K562 (cell line): ENCODE results near the gene C11orf98. TPM values are rescaled to one million over a fixed set of nuclear protein-coding genes. Genes with fewer than 3 reads are reported as not detected.
A peak's percentile ranks its signal among the peaks of the same experiment; 100 is the strongest.

Source experiments
- ATAC-seq: fragments of 200-7000 bp; cut with Tn5 transposase; 3 replicates; pipeline ENCODE4 v1.9.1; 2020; ENCODE audit warnings: moderate library complexity
- BruUV-seq: library from RNA; stranded (reverse); fragments of 400-500 nt; replicated peaks from 2 replicates; lab custom pipeline; 2021; lab: Mats Ljungman, UMichigan
- CTCF ChIA-PET: fragments of 300-600 bp; formaldehyde crosslinking; extraction: SDS; loops from one replicate; lab custom pipeline; 2021; ENCODE audit warnings: low intra/inter-chr PET ratio; lab: Yijun Ruan, JAX
- POLR2A ChIA-PET: fragments of 300-600, 350-650 bp; sonication (Branson Sonifier 250); formaldehyde crosslinking; extraction: SDS; loops from one replicate; lab custom pipeline; 2021; ENCODE audit warnings: antibody characterized with exemption, inconsistent platforms; lab: Yijun Ruan, JAX
- DNase-seq, 4 experiments: peaks; one replicate each; pipeline versions ENCODE4 v3.0.0 to v3.0.0-alpha.2; 2011 to 2018; ENCODE audit warnings: low spot score in 3 of 4, mixed read lengths in 3 of 4; ENCODE audit errors: extremely low read depth in 1 of 4
- FAIRE-seq: peaks from 2 replicates; lab custom pipeline; 2011; peaks lifted over from hg19 to GRCh38; lab: Jason Lieb, UNC
- H2AFZ ChIP-seq: 2 replicates; pipeline ENCODE4 v1.6.0; 2011; ENCODE audit warnings: low read depth, low read length, control low read depth, inconsistent platforms
- H3K27ac ChIP-seq: fragments of 200-600 bp; 3 replicates; pipeline ENCODE4 v1.8.0; 2011; ENCODE audit warnings: low read depth, mild to moderate bottlenecking, control low read depth, inconsistent platforms, low read length, moderate library complexity, mixed read lengths; ENCODE audit errors: extremely low read depth
- H3K27me3 ChIP-seq, 2 experiments: fragments of 300-600 bp in 1 of 2; 2 replicates in 1 of 2; 3 replicates in 1 of 2; pipeline versions ENCODE4 v1.6.0 to v1.8.0; 2011; ENCODE audit warnings: inconsistent platforms in 2 of 2, low read length in 2 of 2, mild to moderate bottlenecking in 1 of 2, mixed read lengths in 1 of 2, moderate library complexity in 1 of 2; ENCODE audit not compliant: control insufficient read depth in 2 of 2, insufficient read depth in 2 of 2
- H3K36me3 ChIP-seq: fragments of 300-600 bp; 3 replicates; pipeline ENCODE4 v1.8.0; 2011; ENCODE audit warnings: mild to moderate bottlenecking, low read length, inconsistent platforms; ENCODE audit not compliant: control insufficient read depth, insufficient read depth
- H3K4me1 ChIP-seq, 2 experiments: fragments of 200-600 bp in 1 of 2; replicated peaks in 1 of 2; 2 replicates in 1 of 2; 3 replicates in 1 of 2; pipeline versions ENCODE4 v1.5.1 to v1.8.0; 2011; ENCODE audit warnings: inconsistent platforms in 2 of 2, low read length in 2 of 2, mild to moderate bottlenecking in 1 of 2, mixed read lengths in 1 of 2, moderate library complexity in 1 of 2; ENCODE audit not compliant: control insufficient read depth in 2 of 2, insufficient read depth in 2 of 2
- H3K4me2 ChIP-seq: 2 replicates; pipeline ENCODE4 v1.6.1; 2011; ENCODE audit warnings: low read length, control low read depth, inconsistent platforms, mixed read lengths; ENCODE audit not compliant: insufficient read depth
- H3K4me3 ChIP-seq: fragments of 200-600 bp; sonication (generic), shearing (Covaris generic); 2 replicates; pipeline ENCODE4 v1.5.1; 2016; ENCODE audit warnings: control low read depth, inconsistent platforms
- H3K79me2 ChIP-seq: fragments of 200-600 bp; 3 replicates; pipeline ENCODE4 v1.8.0; 2011; ENCODE audit warnings: low read length, inconsistent platforms; ENCODE audit not compliant: control insufficient read depth, insufficient read depth
- H3K9ac ChIP-seq, 2 experiments: 2 replicates each; pipeline versions ENCODE4 v1.6.0 to v1.6.1; 2011; ENCODE audit warnings: low read depth in 2 of 2, low read length in 2 of 2, control low read depth in 1 of 2, inconsistent platforms in 1 of 2, mild to moderate bottlenecking in 1 of 2, mixed read lengths in 1 of 2; ENCODE audit not compliant: insufficient read depth in 1 of 2
- H3K9me1 ChIP-seq: one replicate; pipeline ENCODE4 v1.6.0; 2011; ENCODE audit warnings: inconsistent platforms, mild to moderate bottlenecking, low read length, moderate library complexity; ENCODE audit not compliant: control insufficient read depth, insufficient read depth
- H3K9me3 ChIP-seq: replicated peaks from 2 replicates; pipeline ENCODE4 v1.5.1; 2011; ENCODE audit warnings: low read depth, low read length, inconsistent platforms; ENCODE audit not compliant: control insufficient read depth, insufficient read depth
- H4K20me1 ChIP-seq: replicated peaks from 2 replicates; pipeline ENCODE4 v1.6.1; 2011; ENCODE audit warnings: low read length, inconsistent platforms, mixed read lengths; ENCODE audit not compliant: control insufficient read depth, insufficient read depth
- ATF3 ChIP-seq, 2 experiments: fragments of 450-650 bp in 1 of 2; sonication (generic) in 1 of 2; formaldehyde crosslinking in 1 of 2; IDR thresholded peaks in 1 of 2; conservative IDR thresholded peaks in 1 of 2; 2 replicates each; pipeline versions ENCODE4 v1.6.1 to v1.8.1; 2016 to 2023; ENCODE audit warnings: mild to moderate bottlenecking in 2 of 2, moderate library complexity in 2 of 2, inconsistent platforms in 1 of 2, missing genetic modification reagents in 1 of 2
- CREM ChIP-seq: IDR thresholded peaks from 2 replicates; pipeline ENCODE4 v1.6.1; 2014; ENCODE audit warnings: antibody characterized with exemption, low read depth
- CTCF ChIP-seq, 3 experiments: IDR thresholded peaks in 2 of 3; conservative IDR thresholded peaks in 1 of 3; 2 replicates each; pipeline ENCODE4 v1.5.1; 2011 to 2012; ENCODE audit warnings: low read length in 3 of 3, mild to moderate bottlenecking in 3 of 3, control low read depth in 2 of 3, improper control_type of control experiment in 1 of 3, inconsistent platforms in 1 of 3, low read depth in 1 of 3, mixed read lengths in 1 of 3, moderate library complexity in 1 of 3; ENCODE audit not compliant: insufficient read depth in 2 of 3
- ETV5 ChIP-seq: sonication (generic); formaldehyde crosslinking; IDR thresholded peaks from 2 replicates; pipeline ENCODE4 v1.4.0; 2020; ENCODE audit warnings: low read depth, mild to moderate bottlenecking, missing genetic modification reagents
- HMBOX1 ChIP-seq: sonication (generic); IDR thresholded peaks from 2 replicates; pipeline ENCODE4 v1.6.1; 2016
- IRF1 ChIP-seq: sonication (generic); formaldehyde crosslinking; IDR thresholded peaks from 2 replicates; pipeline ENCODE4 v1.8.0; 2022; ENCODE audit warnings: missing genetic modification reagents, mild to moderate bottlenecking, borderline replicate concordance
- JUN ChIP-seq, 2 experiments: sonication (generic) in 1 of 2; formaldehyde crosslinking in 1 of 2; IDR thresholded peaks; 2 replicates each; pipeline versions ENCODE4 v1.6.1 to v1.8.0; 2012 to 2022; ENCODE audit warnings: borderline replicate concordance in 2 of 2, mild to moderate bottlenecking in 2 of 2, improper control_type of control experiment in 1 of 2, low read depth in 1 of 2, low read length in 1 of 2, missing genetic modification reagents in 1 of 2
- JUND ChIP-seq, 2 experiments: IDR thresholded peaks; 2 replicates in 1 of 2; 3 replicates in 1 of 2; pipeline ENCODE4 v1.6.1; 2011; ENCODE audit warnings: borderline replicate concordance in 2 of 2, low read depth in 2 of 2, low read length in 2 of 2, improper control_type of control experiment in 1 of 2, missing biosample characterization in 1 of 2, missing genetic modification characterization in 1 of 2, missing genetic modification reagents in 1 of 2
- PHF20 ChIP-seq: fragments of 450-650 bp; IDR thresholded peaks from 2 replicates; pipeline ENCODE4 v1.6.1; 2018; ENCODE audit not compliant: partially characterized antibody
- PREB ChIP-seq: sonication (generic); formaldehyde crosslinking; IDR thresholded peaks from 2 replicates; pipeline ENCODE4 v1.8.1; 2023; ENCODE audit warnings: mild to moderate bottlenecking, missing genetic modification reagents
- RAD21 ChIP-seq, 2 experiments: fragments of 250-450 bp in 1 of 2; fragments of 450-650 bp in 1 of 2; sonication (Bioruptor Pico) in 1 of 2; formaldehyde crosslinking in 1 of 2; IDR thresholded peaks in 1 of 2; conservative IDR thresholded peaks in 1 of 2; 2 replicates each; pipeline versions ENCODE4 v1.4.0 to v1.8.0; 2020 to 2022; ENCODE audit warnings: mild to moderate bottlenecking in 2 of 2, moderate library complexity in 1 of 2
- ZNF133 ChIP-seq: fragments of 250-450 bp; sonication (Bioruptor Pico); IDR thresholded peaks from 2 replicates; pipeline ENCODE4 v1.4.0; 2020; ENCODE audit warnings: mild to moderate bottlenecking
- ZNF830 ChIP-seq: fragments of 250-450 bp; sonication (Bioruptor Pico); IDR thresholded peaks from 2 replicates; pipeline ENCODE4 v1.5.0; 2021; ENCODE audit warnings: mild to moderate bottlenecking
- WGBS: fragments of 100-300 bp; shearing (Covaris generic); methylation state at CpG from one replicate; pipeline ENCODE4 v1.1.6; 2016; ENCODE audit warnings: low coverage, mixed read lengths; ENCODE audit not compliant: insufficient coverage; ENCODE audit errors: missing lambda C conversion rate; 5-methylcytosine and 5-hydroxymethylcytosine counted together
- in situ Hi-C: fragments of 300-500 bp; cut with MboI; formaldehyde crosslinking; loops from 4 replicates; pipeline ENCODE4 v1.15.0; 2018; ENCODE audit warnings: inconsistent platforms, mixed read lengths
- intact Hi-C: fragments of 100-400 bp; cut with micrococcal nuclease; formaldehyde crosslinking; loops from 2 replicates; pipeline ENCODE4 v1.14.2; 2022
- polyA plus RNA-seq, 8 experiments: library from polyadenylated mRNA; depleted of rRNA in 4 of 8; stranded (reverse) in 5 of 8; unstranded in 3 of 8; fragments of >200 nt; fragmentation: Nextera tagmentation in 2 of 8; fragmentation: Illumina TruSeq in 1 of 8; extraction: Ambion mirVana in 2 of 8; extraction: Trizol in 1 of 8; gene quantifications; 2 replicates each; pipeline versions ENCODE4 v1.2.1 to v1.2.3, GENCODE V29; 2011 to 2014; ENCODE audit warnings: inconsistent platforms in 1 of 8, missing spikeins in 1 of 8
- total RNA-seq, 7 experiments: library from RNA; depleted of rRNA in 6 of 7; stranded (reverse); fragments of >200 nt in 6 of 7; fragmentation: Illumina TruSeq in 2 of 7; extraction: Trizol in 2 of 7; gene quantifications; 2 replicates each; pipeline versions ENCODE4 v1.2.1 to v1.2.3, GENCODE V29; 2011 to 2021; ENCODE audit warnings: low replicate concordance in 1 of 7

C11orf98 gene
- total and polyA plus RNA-seq, 9 of the 15 experiments (the other 6 are each of a cell fraction or from before 2014, with no cell fraction given) = 103 to 352 (median 218) TPM

- Histone ChIP-seq H3K36me3 (peaks cover 24% of the 10 kb centered on the region), H3K9me1 (no peaks in the 10 kb centered on the region), H2AFZ (peak overlapping the region; percentile 96), H3K9me3 (no peaks in the 10 kb centered on the region), H3K9ac (peak overlapping the region in 1 of 2 experiments; percentile 31; a peak in 2 of 4 replicates), H4K20me1 (no peaks in the 10 kb centered on the region), H3K27me3 (no peaks in the 10 kb centered on the region), H3K4me1 (peaks cover 25 to 42% of the 10 kb centered on the region in 2 experiments; a peak in 4 of 5 replicates), H3K4me2 (peak overlapping the region; percentile 14; the same call in 1 of the 2 replicates), H3K79me2 (peaks cover 34% of the 10 kb centered on the region), H3K4me3 (no peak overlapping the region), H3K27ac (peak overlapping the region; percentile 9)
- in situ Hi-C loops (no loop called here), intact Hi-C loops (loop anchor here (5.0 kb wide), 2 partner anchors 201 to 299 kb away; partner anchors contain the start of gene SLC3A2)
- ChIA-PET POLR2A (interaction anchor here (0.6 to 2.9 kb wide), 18 partner anchors 8 to 1351 kb away, joined by 3 to 27 read pairs (median 4); partner anchors contain the start of genes C11orf98, CSKMT, EEF1G and GANAB), CTCF (no interaction called here)
- FAIRE-seq (peak; percentile 86), ATAC-seq (peak; percentile 81), DNase-seq (peak; percentile 38 to 81 (median 55))
- WGBS = 40% methylated on average over 4 of the region's 4 CpGs
- BruUV-seq = no TSS peak
- TF ChIP-seq PHF20 (no peak), ETV5 (CRISPR knock-in tag) (no peak), HMBOX1 (peak; percentile 90), PREB (CRISPR knock-in tag) (no peak), CREM (peak; percentile 41), ATF3 (IDR thresholded peaks at IDR 0.05) (peak; percentile 57), ATF3 (CRISPR knock-in tag; conservative IDR thresholded peaks at IDR 0.05) (no peak), ZNF830 (CRISPR knock-in tag) (no peak), JUN (IDR thresholded peaks at IDR 0.05; ENCODE audit: borderline replicate concordance, low read depth, low read length) (peak; percentile 14; the same call in 1 of the 2 replicates), JUN (CRISPR knock-in tag; IDR thresholded peaks at IDR 0.05; ENCODE audit: borderline replicate concordance) (no peak), RAD21 (CRISPR knock-in tag; conservative IDR thresholded peaks at IDR 0.05 in 1 of 2, IDR thresholded peaks at IDR 0.05 in 1 of 2) (peak; percentile 45 to 69), IRF1 (no peak), JUND (IDR thresholded peaks at IDR 0.05; ENCODE audit: borderline replicate concordance, low read depth, low read length) (0 out of 2 replicates have a peak, but pooled peaks have one; percentile 11), JUND (tag; IDR thresholded peaks at IDR 0.05; ENCODE audit: borderline replicate concordance, low read depth, low read length) (no peak; the same call in 2 of the 3 replicates), ZNF133 (CRISPR knock-in tag) (no peak), CTCF (IDR thresholded peaks at IDR 0.05 in 2 of 3, conservative IDR thresholded peaks at IDR 0.05 in 1 of 3; ENCODE audit: insufficient read depth in 2 of 3, low read depth in 1 of 3, low read length in 3 of 3) (peak; percentile 68 to 83 (median 69))
These were observed 15.8 kb upstream of the C11orf98 start for GRCh38 chr11:62680825-62681240.
